ENCODE measurements around the gene NAAA.

DNA sequence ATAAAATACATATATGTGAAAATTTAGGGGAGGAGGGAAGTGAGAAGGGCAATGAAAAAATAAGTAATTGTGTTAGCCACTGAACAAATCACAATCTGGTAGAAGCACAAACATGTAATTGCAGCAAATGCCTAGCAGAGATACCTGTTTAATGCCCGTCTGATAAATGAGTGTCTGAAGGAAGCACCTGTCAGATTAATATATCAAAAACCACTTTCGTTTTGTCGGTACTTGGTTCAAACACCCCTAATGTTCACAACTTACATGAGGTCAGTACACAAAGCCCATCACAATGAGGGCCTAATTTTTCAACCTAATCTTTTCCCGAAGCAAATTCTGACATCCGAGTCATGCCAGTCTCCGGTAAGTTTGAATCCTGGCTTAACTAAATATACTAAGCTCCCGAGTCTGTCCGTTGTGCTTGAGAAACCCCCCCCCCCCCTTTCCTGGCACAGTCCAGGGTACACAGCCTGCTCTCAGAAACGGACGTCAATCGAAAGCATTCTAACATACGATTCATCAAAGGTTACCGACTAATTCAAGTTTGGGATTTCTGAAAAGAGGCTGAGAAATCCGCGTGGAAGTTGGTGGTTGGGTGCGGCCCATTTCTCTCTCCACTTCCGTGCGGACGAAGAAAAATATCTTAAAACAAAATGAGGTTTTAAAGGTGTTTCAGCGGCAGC lies 49.2 kb upstream of the NAAA start:
- TF ChIP-seq FOXK1 (CRISPR knock-in tag; IDR thresholded peaks at IDR 0.05; ENCODE audit: borderline replicate concordance, low read depth), result no peak
- TF ChIP-seq ZNF136 (CRISPR knock-in tag; IDR thresholded peaks at IDR 0.05; ENCODE audit: low read depth), result no peak
- no peak for TF ChIP-seq KDM1A (CRISPR knock-in tag; IDR thresholded peaks at IDR 0.05)

Measured in HepG2 (cell line).